HCT116 (cell line): Measurements from ENCODE around the gene GCC1. TPM values are rescaled to one million over a fixed set of nuclear protein-coding genes. Genes with fewer than 3 reads are reported as not detected.

Experiments used
- ATAC-seq: fragments of 200-7000 bp; cut with Tn5 transposase; 2 replicates; pipeline ENCODE4 v1.9.1; 2020; ENCODE audit warnings: mild to moderate bottlenecking, moderate library complexity
- BruUV-seq: library from RNA; stranded (reverse); fragments of 400-500 nt; replicated peaks from 2 replicates; lab custom pipeline; 2021; lab: Mats Ljungman, UMichigan
- CTCF ChIA-PET: fragments of 300-600 bp; sonication (Branson Sonifier 250); formaldehyde crosslinking; loops from one replicate; lab custom pipeline; 2021; ENCODE audit warnings: antibody characterized with exemption; lab: Charles Lee
- POLR2A ChIA-PET: fragments of 300-600, 350-600 bp; sonication (Branson Sonifier 250); formaldehyde crosslinking; loops from one replicate; lab custom pipeline; 2021; ENCODE audit warnings: antibody characterized with exemption; lab: Charles Lee
- RAD21 ChIA-PET, 2 experiments: fragments of 300-600 bp; sonication (Branson Sonifier 250); formaldehyde crosslinking; loops; one replicate each; lab custom pipeline; 2023; ENCODE audit warnings: low total read pairs in 2 of 2; ENCODE audit not compliant: uncharacterized antibody in 2 of 2, unreplicated experiment in 2 of 2, low non-redundant PET in 1 of 2; lab: Charles Lee
- DNase-seq: peaks from one replicate; pipeline ENCODE4 v3.0.0-alpha.2; 2010; ENCODE audit warnings: low read depth, low spot score
- H2AFZ ChIP-seq: fragments of 200-600 bp; shearing (Covaris generic), sonication (generic); 2 replicates; pipeline ENCODE4 v1.6.1; 2017; ENCODE audit warnings: low read depth, mixed run types, mixed read lengths, antibody characterized with exemption, low read length; ENCODE audit not compliant: poor library complexity, severe bottlenecking
- H3K27ac ChIP-seq: 2 replicates; pipeline ENCODE4 v1.5.1; 2012; ENCODE audit warnings: low read depth, low read length
- H3K27me3 ChIP-seq: fragments of 200-600 bp; sonication (generic); 2 replicates; pipeline ENCODE4 v1.6.1; 2016; ENCODE audit warnings: mixed run types, low read length, mixed read lengths; ENCODE audit not compliant: insufficient read depth
- H3K36me3 ChIP-seq, 2 experiments: fragments of 200-500 bp in 1 of 2; fragments of 200-600 bp in 1 of 2; sonication (Bioruptor generic) in 1 of 2; sonication (generic) in 1 of 2; 2 replicates each; pipeline versions ENCODE4 v1.5.1 to v1.6.1; 2014 to 2016; ENCODE audit warnings: low read length in 2 of 2, inconsistent platforms in 1 of 2, mixed read lengths in 1 of 2, mixed run types in 1 of 2; ENCODE audit not compliant: insufficient read depth in 2 of 2, control insufficient read depth in 1 of 2
- H3K4me1 ChIP-seq, 2 experiments: fragments of 200-600 bp in 1 of 2; sonication (generic) in 1 of 2; 2 replicates each; pipeline versions ENCODE4 v1.5.1 to v1.6.1; 2012 to 2017; ENCODE audit warnings: low read length in 2 of 2, inconsistent platforms in 1 of 2, mild to moderate bottlenecking in 1 of 2, mixed read lengths in 1 of 2, mixed run types in 1 of 2, moderate library complexity in 1 of 2; ENCODE audit not compliant: insufficient read depth in 2 of 2, control insufficient read depth in 1 of 2
- H3K4me2 ChIP-seq: fragments of 200-600 bp; sonication (generic); 2 replicates; pipeline ENCODE4 v1.6.1; 2017; ENCODE audit warnings: mixed run types, low read length, mixed read lengths
- H3K4me3 ChIP-seq, 2 experiments: fragments of 200-600 bp in 1 of 2; sonication (generic) in 1 of 2; replicated peaks in 1 of 2; 2 replicates each; pipeline ENCODE4 v1.5.1; 2011 to 2016; ENCODE audit warnings: low read length in 2 of 2, control low read depth in 1 of 2, low read depth in 1 of 2, mild to moderate bottlenecking in 1 of 2, mixed read lengths in 1 of 2, mixed run types in 1 of 2
- H3K79me2 ChIP-seq: fragments of 200-600 bp; sonication (generic); 2 replicates; pipeline ENCODE4 v1.6.1; 2017; ENCODE audit warnings: mild to moderate bottlenecking, mixed run types, low read length, moderate library complexity, mixed read lengths; ENCODE audit not compliant: insufficient read depth
- H3K9ac ChIP-seq: fragments of 200-600 bp; sonication (generic); 2 replicates; pipeline ENCODE4 v1.6.1; 2016; ENCODE audit warnings: low read length, mixed read lengths
- H3K9me2 ChIP-seq: fragments of 200-600 bp; sonication (generic), shearing (Covaris generic); 2 replicates; pipeline ENCODE4 v1.6.1; 2017; ENCODE audit warnings: mixed run types, mild to moderate bottlenecking, moderate library complexity; ENCODE audit not compliant: insufficient read depth
- H3K9me3 ChIP-seq, 2 experiments: fragments of 200-500 bp in 1 of 2; fragments of 200-600 bp in 1 of 2; sonication (Bioruptor generic) in 1 of 2; sonication (generic) in 1 of 2; 2 replicates each; pipeline ENCODE4 v1.6.1; 2014 to 2017; ENCODE audit warnings: low read length in 2 of 2, mixed read lengths in 2 of 2, inconsistent platforms in 1 of 2, low read depth in 1 of 2, mild to moderate bottlenecking in 1 of 2, mixed run types in 1 of 2, moderate library complexity in 1 of 2; ENCODE audit not compliant: control insufficient read depth in 1 of 2, insufficient read depth in 1 of 2
- H4K20me1 ChIP-seq: fragments of 200-600 bp; sonication (generic), shearing (Covaris generic); 2 replicates; pipeline ENCODE4 v1.6.1; 2017; ENCODE audit warnings: mixed run types, mild to moderate bottlenecking, moderate library complexity; ENCODE audit not compliant: insufficient read depth
- CBX3 ChIP-seq: IDR thresholded peaks from 2 replicates; pipeline ENCODE4 v1.6.1; 2012; ENCODE audit warnings: low read depth
- ELF1 ChIP-seq: IDR thresholded peaks from 2 replicates; pipeline ENCODE4 v1.6.1; 2012; ENCODE audit warnings: low read depth, borderline replicate concordance
- EZH2 ChIP-seq: fragments of 200-600 bp; sonication (generic); IDR thresholded peaks from 2 replicates; pipeline ENCODE4 v1.6.1; 2017; ENCODE audit warnings: antibody characterized with exemption, mixed run types
- EZH2phosphoT487 ChIP-seq: fragments of 200-600 bp; IDR thresholded peaks from 2 replicates; pipeline ENCODE4 v1.6.1; 2018; ENCODE audit warnings: antibody characterized with exemption, borderline replicate concordance
- FOSL1 ChIP-seq: IDR thresholded peaks from 2 replicates; pipeline ENCODE4 v1.6.1; 2012; ENCODE audit warnings: low read depth
- MAX ChIP-seq: IDR thresholded peaks from 2 replicates; pipeline ENCODE4 v1.6.1; 2012
- POLR2A ChIP-seq: IDR thresholded peaks from 2 replicates; pipeline ENCODE4 v1.7.0; 2011; ENCODE audit warnings: borderline replicate concordance; ENCODE audit not compliant: insufficient read depth, insufficient read length; ENCODE audit errors: extremely low read depth
- POLR2AphosphoS5 ChIP-seq: IDR thresholded peaks from 2 replicates; pipeline ENCODE4 v1.6.1; 2011; ENCODE audit warnings: mild to moderate bottlenecking, low read depth, low read length, moderate library complexity
- RAD21 ChIP-seq: IDR thresholded peaks from 2 replicates; pipeline ENCODE4 v1.6.1; 2012; ENCODE audit warnings: low read depth, mild to moderate bottlenecking
- SP1 ChIP-seq: IDR thresholded peaks from 2 replicates; pipeline ENCODE4 v1.6.1; 2012; ENCODE audit warnings: low read depth
- SRF ChIP-seq: IDR thresholded peaks from 2 replicates; pipeline ENCODE4 v1.6.1; 2012; ENCODE audit warnings: low read depth
- YY1 ChIP-seq: IDR thresholded peaks from 2 replicates; pipeline ENCODE4 v1.6.1; 2011; ENCODE audit warnings: low read length, low read depth, moderate library complexity, mild to moderate bottlenecking; ENCODE audit not compliant: insufficient replicate concordance; ENCODE audit errors: extremely low read depth
- ZNF274 ChIP-seq: fragments of 200-500 bp; sonication (Bioruptor generic); IDR thresholded peaks from 2 replicates; pipeline ENCODE4 v1.6.1; 2014; ENCODE audit warnings: mild to moderate bottlenecking, low read depth, low read length, inconsistent platforms
- intact Hi-C: fragments of 100-400 bp; cut with micrococcal nuclease; formaldehyde crosslinking; loops from 2 replicates; pipeline ENCODE4 v1.10.0; 2022
- total RNA-seq: library from RNA; stranded (reverse); gene quantifications from one replicate; pipeline ENCODE4 v1.2.1, GENCODE V29; 2021; ENCODE audit not compliant: unreplicated experiment
- TF ChIP-seq, protein P1 (sequence below): IDR thresholded peaks from 2 replicates; pipeline ENCODE4 v1.6.1; 2011; ENCODE audit warnings: mild to moderate bottlenecking, low read length, moderate library complexity; ENCODE audit not compliant: insufficient replicate concordance; ENCODE audit errors: extremely low read depth

The GCC1 gene
- total RNA-seq, 1 experiment from 2014 or later = 17.9 TPM

DNA sequence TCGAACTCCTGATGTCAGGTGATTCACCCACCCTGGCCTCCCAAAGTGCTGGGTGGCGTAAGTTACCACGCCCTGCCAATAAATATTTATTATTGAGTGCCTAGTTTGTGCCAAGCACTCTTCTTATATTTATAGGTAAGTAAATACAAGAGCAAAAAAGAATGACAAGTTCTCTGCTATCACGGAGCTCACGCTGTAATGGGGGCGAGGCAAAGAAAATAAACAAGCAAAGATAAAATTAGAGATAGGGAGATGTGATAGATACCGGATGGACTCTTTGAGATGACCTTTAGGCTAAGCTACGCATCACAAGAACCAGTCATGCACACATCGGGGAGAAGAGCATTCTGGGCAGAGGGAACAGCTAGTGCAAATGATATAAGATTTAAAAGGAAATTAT lies 46.3 kb downstream of the GCC1 start:
- intact Hi-C loops = no loop called here
- ChIA-PET RAD21 (no interaction called here), POLR2A (no interaction called here), CTCF (no interaction called here)
- H3K9ac ChIP-seq = no peak overlapping the region
- no peak overlapping the region for H3K4me3 ChIP-seq
- H3K4me1 ChIP-seq = no peaks in the 10 kb centered on the region
- no peaks in the 10 kb centered on the region for H3K36me3 ChIP-seq
- H2AFZ ChIP-seq = no peak overlapping the region
- no peak for DNase-seq
- TF ChIP-seq EZH2 (no peak), POLR2A (no peak), MAX (no peak), CBX3 (no peak), YY1 (no peak), ZNF274 (no peak), RAD21 (no peak), ELF1 (no peak), EZH2phosphoT487 (no peak), SRF (no peak), POLR2AphosphoS5 (no peak), SP1 (no peak), FOSL1 (no peak)
- TF ChIP-seq, protein P1, sequence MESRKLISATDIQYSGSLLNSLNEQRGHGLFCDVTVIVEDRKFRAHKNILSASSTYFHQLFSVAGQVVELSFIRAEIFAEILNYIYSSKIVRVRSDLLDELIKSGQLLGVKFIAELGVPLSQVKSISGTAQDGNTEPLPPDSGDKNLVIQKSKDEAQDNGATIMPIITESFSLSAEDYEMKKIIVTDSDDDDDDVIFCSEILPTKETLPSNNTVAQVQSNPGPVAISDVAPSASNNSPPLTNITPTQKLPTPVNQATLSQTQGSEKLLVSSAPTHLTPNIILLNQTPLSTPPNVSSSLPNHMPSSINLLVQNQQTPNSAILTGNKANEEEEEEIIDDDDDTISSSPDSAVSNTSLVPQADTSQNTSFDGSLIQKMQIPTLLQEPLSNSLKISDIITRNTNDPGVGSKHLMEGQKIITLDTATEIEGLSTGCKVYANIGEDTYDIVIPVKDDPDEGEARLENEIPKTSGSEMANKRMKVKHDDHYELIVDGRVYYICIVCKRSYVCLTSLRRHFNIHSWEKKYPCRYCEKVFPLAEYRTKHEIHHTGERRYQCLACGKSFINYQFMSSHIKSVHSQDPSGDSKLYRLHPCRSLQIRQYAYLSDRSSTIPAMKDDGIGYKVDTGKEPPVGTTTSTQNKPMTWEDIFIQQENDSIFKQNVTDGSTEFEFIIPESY = no peak
- no peaks in the 10 kb centered on the region for H4K20me1 ChIP-seq
- no peaks in the 10 kb centered on the region for H3K9me2 ChIP-seq
- H3K79me2 ChIP-seq = no peaks in the 10 kb centered on the region
- no peak overlapping the region for H3K27ac ChIP-seq
- H3K4me2 ChIP-seq = no peak overlapping the region
- no TSS peak for BruUV-seq
- no peaks in the 10 kb centered on the region for H3K9me3 ChIP-seq
- peaks cover 45% of the 10 kb centered on the region for H3K27me3 ChIP-seq
- no peak for ATAC-seq
